SH-SY5Y (cell line): ENCODE results near the gene RCE1.

Source experiments
- GATA2 ChIP-seq: IDR thresholded peaks from 2 replicates; pipeline ENCODE4 v1.6.1; 2011; ENCODE audit warnings: mild to moderate bottlenecking, low read depth, low read length
- GATA3 ChIP-seq: IDR thresholded peaks from 2 replicates; pipeline ENCODE4 v1.6.1; 2011; ENCODE audit warnings: low read depth, mild to moderate bottlenecking, low read length, moderate library complexity

- TF ChIP-seq GATA2: no peak
- no peak for TF ChIP-seq GATA3
These were observed 28.6 kb upstream of the RCE1 start for GRCh38 chr11:66814678-66815077.
